Activated CD4-positive, CD25-positive, alpha-beta regulatory T cell treated with anti-CD3 and anti-CD28 coated beads, Interleukin-2, amount 50 U/mL, for 24 hours (primary cell): Measurements from ENCODE around the gene ONECUT1.
A peak's percentile ranks its signal among the peaks of the same experiment; 100 is the strongest.

ENCODE experiments used
- ATAC-seq, 2 donors: fragments of 150-1000 bp; cut with Tn5 transposase; one replicate each; pipeline ENCODE4 v1.10.0; 2021; ENCODE audit warnings: mild to moderate bottlenecking in 1 of 2, moderate library complexity in 1 of 2

The ONECUT1 gene

GRCh38 chr15:52796753-52797520 lies 6.8 kb upstream of the ONECUT1 start:
- no peak for ATAC-seq

- no peak for ATAC-seq
Measured at GRCh38 chr15:52796228-52796521, 6.0 kb upstream of the ONECUT1 start.

GRCh38 chr15:52795464-52796227 lies 5.5 kb upstream of the ONECUT1 start:
- ATAC-seq = no peak

GRCh38 chr15:52794665-52795463 lies 4.7 kb upstream of the ONECUT1 start:
- no peak for ATAC-seq

- no peak for ATAC-seq
Measured at GRCh38 chr15:52791776-52792175, 1.6 kb upstream of the ONECUT1 start.

- no peak for ATAC-seq
Measured at GRCh38 chr15:52790941-52791751, 1.0 kb upstream of the ONECUT1 start.

- peak in 1 of 2 donors; percentile 14 for ATAC-seq
Measured at GRCh38 chr15:52789601-52790168, 451 bp downstream of the ONECUT1 start.

- no peak for ATAC-seq
Measured at GRCh38 chr15:52789008-52789600, 1.0 kb downstream of the ONECUT1 start.

- no peak for ATAC-seq
Measured at GRCh38 chr15:52788099-52788986, 1.8 kb downstream of the ONECUT1 start.

GRCh38 chr15:52787549-52788098 lies 2.5 kb downstream of the ONECUT1 start:
- no peak for ATAC-seq

- ATAC-seq = no peak
Measured at GRCh38 chr15:52787123-52787503, 3.0 kb downstream of the ONECUT1 start.

GRCh38 chr15:52786436-52787122 lies 3.6 kb downstream of the ONECUT1 start:
- ATAC-seq = no peak

GRCh38 chr15:52785672-52786406 lies 4.3 kb downstream of the ONECUT1 start:
- ATAC-seq = no peak

GRCh38 chr15:52784799-52785671 lies 5.1 kb downstream of the ONECUT1 start:
- ATAC-seq = no peak

- peak in 1 of 2 donors; percentile 36 for ATAC-seq
Measured at GRCh38 chr15:52783929-52784798, 6.0 kb downstream of the ONECUT1 start.

- no peak for ATAC-seq
Measured at GRCh38 chr15:52783191-52783829, 6.8 kb downstream of the ONECUT1 start.
